Chondrocyte (in vitro differentiated cells): Measurements from ENCODE around the gene MATR3. TPM values are rescaled to one million over a fixed set of nuclear protein-coding genes. Genes with fewer than 3 reads are reported as not detected.

Source experiments
- DNase-seq: peaks from one replicate; pipeline ENCODE4 v3.0.0; 2021; ENCODE audit warnings: mixed read lengths, low spot score
- H3K27ac Mint-ChIP-seq: one replicate; pipeline ENCODE4 v1.8.0; 2021; ENCODE audit warnings: mild to moderate bottlenecking, moderate library complexity, mixed read lengths; ENCODE audit not compliant: unreplicated experiment
- H3K27me3 Mint-ChIP-seq: 2 replicates; pipeline ENCODE4 v1.8.0; 2021; ENCODE audit warnings: low read depth, mixed read lengths
- H3K36me3 Mint-ChIP-seq: 2 replicates; pipeline ENCODE4 v1.8.0; 2021; ENCODE audit warnings: low read depth, mixed read lengths
- H3K4me1 Mint-ChIP-seq: 2 replicates; pipeline ENCODE4 v1.8.0; 2021; ENCODE audit warnings: low read depth, mild to moderate bottlenecking, mixed read lengths
- H3K4me3 Mint-ChIP-seq: one replicate; pipeline ENCODE4 v1.8.0; 2021; ENCODE audit warnings: mild to moderate bottlenecking, moderate library complexity, mixed read lengths; ENCODE audit not compliant: unreplicated experiment
- H3K9me3 Mint-ChIP-seq: 2 replicates; pipeline ENCODE4 v1.8.0; 2021; ENCODE audit warnings: low read depth, mixed read lengths
- total RNA-seq: library from RNA; stranded (reverse); gene quantifications from 3 replicates; pipeline ENCODE4 v1.2.1, GENCODE V29; 2021
- TF ChIP-seq, protein P1 (sequence below): fragments of 200-600 bp; sonication (generic); IDR thresholded peaks from 2 replicates; pipeline ENCODE4 v1.5.0; 2021; ENCODE audit warnings: antibody characterized with exemption, mild to moderate bottlenecking, moderate library complexity

The MATR3 gene
- total RNA-seq, 1 donor from 2014 or later, result 150 TPM

DNA sequence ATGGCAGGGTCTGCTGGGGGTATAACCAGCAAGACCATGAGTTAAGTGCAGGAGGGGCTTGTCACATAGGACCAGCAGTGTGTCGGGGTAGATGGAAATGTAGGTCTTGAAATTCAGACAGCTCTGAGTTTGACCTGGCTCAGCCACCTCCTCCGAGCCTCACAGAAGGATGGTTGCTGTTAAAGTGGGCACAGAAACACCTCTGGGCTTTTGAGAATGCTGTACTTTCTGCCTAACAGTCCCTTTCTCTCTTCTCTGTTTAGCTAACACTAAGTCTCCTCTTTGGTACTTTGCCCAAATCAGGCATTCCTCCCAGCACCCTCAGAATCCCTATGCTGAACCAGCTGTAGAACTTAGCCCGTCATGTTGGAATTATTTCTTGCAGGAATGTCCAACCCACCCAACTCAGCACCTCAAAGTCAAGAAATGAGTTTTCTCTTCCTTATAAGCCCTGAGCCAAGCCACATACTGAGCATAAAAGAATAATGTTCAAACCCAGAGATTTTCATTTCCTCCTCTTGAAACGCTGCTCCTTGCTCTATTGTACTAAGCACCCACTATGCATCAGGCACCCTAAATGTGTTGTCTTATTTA is 41.7 kb upstream of the MATR3 start:
- DNase-seq, result no peak
- no peak overlapping the region for H3K4me3 Mint-ChIP-seq

DNA sequence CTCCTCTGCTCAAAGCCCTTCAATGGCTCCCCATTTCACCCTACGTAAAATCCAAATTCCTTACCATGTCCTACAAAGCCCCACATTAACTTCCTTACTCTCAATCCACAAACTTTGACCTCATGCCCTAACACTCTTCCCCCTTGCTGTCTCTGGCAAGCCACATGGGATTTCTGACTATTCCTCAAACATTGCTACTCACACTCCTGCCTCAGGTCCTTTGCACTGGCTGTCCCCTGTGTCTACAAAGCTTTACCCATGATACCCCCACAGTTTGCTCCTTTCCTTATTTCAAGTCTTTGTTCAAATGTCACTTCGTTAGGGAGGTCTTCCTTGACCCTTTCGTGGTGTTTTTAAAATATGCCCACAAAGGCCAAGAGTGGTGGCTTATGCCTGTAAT is 40.4 kb upstream of the MATR3 start:
- H3K9me3 Mint-ChIP-seq, result no peaks in the 10 kb centered on the region
- DNase-seq, result no peak
- peaks cover 5% of the 10 kb centered on the region for H3K4me1 Mint-ChIP-seq
- no peak overlapping the region for H3K27ac Mint-ChIP-seq
- no peaks in the 10 kb centered on the region for H3K27me3 Mint-ChIP-seq
- no peaks in the 10 kb centered on the region for H3K36me3 Mint-ChIP-seq
- TF ChIP-seq, protein P1, sequence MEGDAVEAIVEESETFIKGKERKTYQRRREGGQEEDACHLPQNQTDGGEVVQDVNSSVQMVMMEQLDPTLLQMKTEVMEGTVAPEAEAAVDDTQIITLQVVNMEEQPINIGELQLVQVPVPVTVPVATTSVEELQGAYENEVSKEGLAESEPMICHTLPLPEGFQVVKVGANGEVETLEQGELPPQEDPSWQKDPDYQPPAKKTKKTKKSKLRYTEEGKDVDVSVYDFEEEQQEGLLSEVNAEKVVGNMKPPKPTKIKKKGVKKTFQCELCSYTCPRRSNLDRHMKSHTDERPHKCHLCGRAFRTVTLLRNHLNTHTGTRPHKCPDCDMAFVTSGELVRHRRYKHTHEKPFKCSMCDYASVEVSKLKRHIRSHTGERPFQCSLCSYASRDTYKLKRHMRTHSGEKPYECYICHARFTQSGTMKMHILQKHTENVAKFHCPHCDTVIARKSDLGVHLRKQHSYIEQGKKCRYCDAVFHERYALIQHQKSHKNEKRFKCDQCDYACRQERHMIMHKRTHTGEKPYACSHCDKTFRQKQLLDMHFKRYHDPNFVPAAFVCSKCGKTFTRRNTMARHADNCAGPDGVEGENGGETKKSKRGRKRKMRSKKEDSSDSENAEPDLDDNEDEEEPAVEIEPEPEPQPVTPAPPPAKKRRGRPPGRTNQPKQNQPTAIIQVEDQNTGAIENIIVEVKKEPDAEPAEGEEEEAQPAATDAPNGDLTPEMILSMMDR, result no peak
- H3K4me3 Mint-ChIP-seq, result no peak overlapping the region

More for the DNA sequence above, 41.7 kb upstream of the MATR3 start:
- H3K9me3 Mint-ChIP-seq, result no peaks in the 10 kb centered on the region
- no peaks in the 10 kb centered on the region for H3K27me3 Mint-ChIP-seq
- H3K27ac Mint-ChIP-seq, result no peak overlapping the region
- peaks cover 5% of the 10 kb centered on the region for H3K4me1 Mint-ChIP-seq
- H3K36me3 Mint-ChIP-seq, result no peaks in the 10 kb centered on the region
- TF ChIP-seq, protein P1, result no peak

DNA sequence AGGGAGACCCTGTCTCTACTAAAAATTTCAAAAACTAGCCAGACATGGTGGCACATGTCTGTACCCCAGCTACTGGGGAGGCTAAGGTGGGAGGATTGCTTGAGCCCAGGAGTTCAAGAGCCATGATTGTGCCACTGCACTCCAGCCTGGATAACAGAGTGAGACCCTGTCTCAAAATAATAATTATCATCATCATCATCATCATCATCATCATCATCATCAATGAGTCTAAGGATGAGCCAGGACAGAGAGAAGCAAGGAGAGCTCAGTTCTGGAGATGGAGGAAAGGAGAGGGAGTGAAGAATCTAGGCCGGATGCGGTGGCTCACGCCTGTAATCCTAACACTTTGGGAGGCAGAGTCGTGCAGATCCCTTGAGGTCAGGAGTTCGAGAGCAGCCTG is 36.7 kb upstream of the MATR3 start:
- TF ChIP-seq, protein P1, result no peak
- H3K9me3 Mint-ChIP-seq, result no peaks in the 10 kb centered on the region
- no peaks in the 10 kb centered on the region for H3K27me3 Mint-ChIP-seq
- no peak for DNase-seq
- H3K4me1 Mint-ChIP-seq, result peaks cover 7% of the 10 kb centered on the region
- H3K27ac Mint-ChIP-seq, result no peak overlapping the region
- no peak overlapping the region for H3K4me3 Mint-ChIP-seq
- no peaks in the 10 kb centered on the region for H3K36me3 Mint-ChIP-seq

DNA sequence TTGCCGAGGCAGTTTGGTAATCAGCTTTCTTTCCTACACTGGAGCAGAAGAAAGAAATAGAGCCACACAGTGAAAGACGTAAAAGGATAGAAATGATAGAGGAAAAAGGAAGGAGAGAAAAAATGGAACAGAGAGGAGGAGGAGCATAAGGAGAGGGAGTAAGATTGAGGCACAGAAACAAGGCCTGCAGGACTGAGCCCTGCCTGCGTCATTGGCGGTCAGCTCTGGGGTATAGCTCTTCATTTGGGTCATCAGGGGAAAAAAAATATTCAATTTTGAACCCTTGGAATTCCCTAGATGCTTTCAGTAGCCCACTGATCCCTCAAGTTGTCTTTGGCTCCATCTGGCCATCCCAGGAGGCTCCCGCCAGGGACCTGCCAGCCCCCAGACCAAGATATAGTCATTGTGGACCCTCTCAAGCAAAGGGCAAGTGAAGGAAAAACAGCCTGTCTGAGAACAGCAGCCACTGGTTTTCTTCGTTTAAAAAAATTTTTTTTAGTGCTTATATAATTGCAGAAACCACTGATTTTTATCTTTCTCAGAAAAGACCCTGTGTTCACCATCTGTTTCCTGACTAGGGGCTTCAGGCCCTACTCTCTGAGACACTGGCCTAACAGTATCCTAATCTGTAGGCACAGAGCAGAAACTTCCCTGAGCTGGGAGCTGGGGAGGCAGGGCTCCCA is 31.3 kb upstream of the MATR3 start:
- peak overlapping the region; percentile 57 for H3K27ac Mint-ChIP-seq
- peaks cover 9% of the 10 kb centered on the region for H3K4me1 Mint-ChIP-seq
- TF ChIP-seq, protein P1, result no peak
- no peak overlapping the region for H3K4me3 Mint-ChIP-seq
- DNase-seq, result no peak
- H3K27me3 Mint-ChIP-seq, result no peaks in the 10 kb centered on the region
- no peaks in the 10 kb centered on the region for H3K9me3 Mint-ChIP-seq
- no peaks in the 10 kb centered on the region for H3K36me3 Mint-ChIP-seq

DNA sequence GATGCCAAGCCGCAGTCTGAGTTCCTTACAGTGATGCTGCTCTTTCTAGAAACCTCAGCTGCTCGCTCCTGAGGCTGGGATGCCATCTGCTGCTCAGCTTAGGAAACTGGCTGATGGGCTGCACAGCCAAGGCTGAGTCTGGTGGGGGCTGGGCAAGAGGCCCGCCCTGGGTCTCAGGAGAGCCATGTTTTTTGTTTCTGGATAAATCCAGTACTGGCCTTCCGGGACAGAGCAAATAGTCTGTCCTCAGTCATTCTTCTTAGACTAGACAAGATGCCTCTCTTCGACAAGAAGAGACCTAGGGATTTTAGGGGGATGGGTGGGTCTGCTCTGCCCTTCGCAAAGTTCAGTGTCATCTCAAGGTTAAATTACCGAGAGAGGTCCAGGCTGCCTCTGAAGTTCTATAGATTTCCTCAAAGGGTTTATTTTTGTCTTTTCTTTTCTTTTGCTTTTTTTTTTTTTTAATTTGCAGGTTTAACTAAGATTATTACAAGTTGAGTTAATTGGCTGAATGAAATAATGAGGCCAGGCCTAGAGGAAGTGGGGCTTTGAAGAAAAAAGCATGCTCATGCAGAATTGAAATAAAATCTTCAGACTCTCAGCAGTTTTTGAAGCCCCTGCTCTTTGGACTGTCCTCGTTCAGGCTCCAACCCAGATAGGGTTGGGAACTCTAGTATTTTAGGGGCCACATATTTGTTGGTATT is 30.6 kb upstream of the MATR3 start:
- peak overlapping the region; percentile 57 for H3K27ac Mint-ChIP-seq

More for the DNA sequence above, 30.6 kb upstream of the MATR3 start:
- peak; percentile 94 for DNase-seq
- peaks cover 9% of the 10 kb centered on the region for H3K4me1 Mint-ChIP-seq
- H3K4me3 Mint-ChIP-seq, result no peak overlapping the region
- no peaks in the 10 kb centered on the region for H3K9me3 Mint-ChIP-seq
- H3K27me3 Mint-ChIP-seq, result no peaks in the 10 kb centered on the region
- TF ChIP-seq, protein P1, result peak; percentile 98
- H3K36me3 Mint-ChIP-seq, result no peaks in the 10 kb centered on the region
